SK-N-SH (cell line): ENCODE data around the gene ANO9.

Experiments
- CTCF ChIP-seq: fragments of 200-600 bp; sonication (generic); IDR thresholded peaks from 2 replicates; pipeline ENCODE4 v1.6.1; 2017; ENCODE audit warnings: antibody characterized with exemption, mild to moderate bottlenecking, moderate library complexity
- EP300 ChIP-seq, 2 experiments: IDR thresholded peaks; 2 replicates each; pipeline versions ENCODE4 v1.4.0 to v1.6.1; 2012; ENCODE audit warnings: borderline replicate concordance in 1 of 2, low read depth in 1 of 2, low read length in 1 of 2
- MAX ChIP-seq: IDR thresholded peaks from 2 replicates; pipeline ENCODE4 v1.4.0; 2012; ENCODE audit warnings: low read depth
- PBX3 ChIP-seq: IDR thresholded peaks from 2 replicates; pipeline ENCODE4; 2012
- RAD21 ChIP-seq: IDR thresholded peaks from 2 replicates; pipeline ENCODE4 v1.6.1; 2012; ENCODE audit warnings: mild to moderate bottlenecking, low read length
- REST ChIP-seq: IDR thresholded peaks from 2 replicates; pipeline ENCODE4 v1.6.1; 2012; ENCODE audit warnings: mild to moderate bottlenecking, low read depth, low read length, moderate library complexity
- SIN3A ChIP-seq: IDR thresholded peaks from 2 replicates; pipeline ENCODE4 v1.6.1; 2012; ENCODE audit warnings: low read depth, mild to moderate bottlenecking, low read length, moderate library complexity, borderline replicate concordance
- USF2 ChIP-seq: fragments of 150-350 bp; IDR thresholded peaks from 2 replicates; pipeline ENCODE4 v1.6.1; 2017; ENCODE audit warnings: antibody characterized with exemption, low read length, low read depth, borderline replicate concordance
- ZBTB33 ChIP-seq: IDR thresholded peaks from 2 replicates; pipeline ENCODE4 v1.4.0; 2012; ENCODE audit warnings: low read depth, borderline replicate concordance

GRCh38 chr11:459511-460220 lies 17.9 kb upstream of the ANO9 start:
- no peak for TF ChIP-seq CTCF
- no peak for TF ChIP-seq REST
- no peak for TF ChIP-seq EP300 (IDR thresholded peaks at IDR 0.05; ENCODE audit: borderline replicate concordance in 1 of 2, low read depth in 1 of 2, low read length in 1 of 2)
- TF ChIP-seq MAX = no peak
- TF ChIP-seq USF2 = no peak
- TF ChIP-seq RAD21 = no peak
- TF ChIP-seq ZBTB33 = no peak
- no peak for TF ChIP-seq SIN3A
- TF ChIP-seq PBX3 = no peak
